Stimulated activated CD4-positive, alpha-beta T cell treated with anti-CD3 and anti-CD28 coated beads, Interleukin-1b, Interleukin-23, amount 100 ng/mL, for 24 hours (primary cell): ENCODE measurements around the gene RIMS4.

Experiments used
- DNase-seq, 4 experiments: peaks; one replicate each; pipeline ENCODE4 v3.0.0-alpha.2; 2020; ENCODE audit warnings: low read depth in 4 of 4, low spot score in 1 of 4

RIMS4 gene

DNA sequence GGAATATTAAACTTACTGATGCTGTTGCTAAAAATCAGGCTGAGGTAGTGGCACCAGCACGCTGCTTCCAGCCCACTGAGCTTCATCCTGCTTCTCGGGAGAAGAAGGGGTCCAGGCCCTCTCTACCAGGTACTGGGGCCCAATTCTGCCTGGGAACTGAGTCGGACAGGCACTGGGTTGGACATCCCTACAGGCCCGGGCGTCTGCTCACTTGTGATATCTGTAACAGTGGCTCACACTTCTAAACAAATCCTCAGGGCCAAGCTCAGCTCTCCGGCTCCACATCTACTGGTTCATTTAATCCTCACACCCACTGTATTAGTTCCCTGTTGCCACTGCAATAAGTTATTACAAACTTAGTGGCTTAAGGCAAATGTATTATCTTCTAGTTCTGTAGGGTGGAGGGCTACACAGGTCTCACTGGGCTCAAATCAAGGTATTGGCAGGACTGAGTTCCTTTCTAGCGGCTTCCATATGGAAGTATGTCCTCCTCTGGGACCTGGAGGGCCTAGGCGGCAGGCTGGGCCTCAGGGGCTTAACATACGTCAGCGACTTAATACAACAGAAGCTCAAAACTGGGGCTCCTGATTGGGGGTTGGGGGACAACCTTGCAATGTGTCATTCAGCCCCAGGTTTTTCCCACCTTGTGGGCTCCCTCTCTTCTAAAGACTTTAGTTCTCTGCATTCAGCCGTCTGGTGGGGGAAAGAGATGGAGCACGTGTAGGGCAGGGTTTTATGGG, 66.3 kb downstream of the RIMS4 start:
- no peak for DNase-seq

DNA sequence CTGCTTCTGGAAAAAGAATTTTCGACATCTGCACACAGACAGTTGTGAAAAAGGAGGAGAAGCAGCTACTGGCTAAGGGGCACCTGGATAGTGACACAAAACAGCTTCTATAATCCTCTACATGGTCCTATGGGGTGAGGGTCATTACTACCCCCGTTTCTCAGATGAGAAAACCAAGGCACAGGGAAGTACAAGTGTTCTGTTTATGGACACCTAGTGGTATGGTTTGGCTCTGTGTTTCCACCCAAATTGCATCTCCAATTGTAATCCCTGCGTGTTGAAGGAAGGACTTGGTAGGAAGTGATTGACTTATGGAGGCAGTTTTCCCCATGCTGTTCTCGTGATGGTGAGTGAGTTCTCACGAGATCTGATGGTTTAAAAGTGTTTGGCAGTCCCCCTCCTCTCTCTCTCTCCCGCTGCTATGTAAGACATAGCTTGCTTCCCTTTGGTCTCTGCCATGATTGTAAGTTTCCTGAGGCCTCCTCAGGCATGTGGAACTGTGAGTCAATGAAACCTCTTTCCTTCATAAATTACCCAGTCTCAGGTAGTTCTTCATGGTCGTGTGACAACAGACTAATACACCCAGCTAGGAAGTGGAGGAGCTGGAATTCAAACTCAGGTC, 67.2 kb downstream of the RIMS4 start:
- DNase-seq, result no peak

DNA sequence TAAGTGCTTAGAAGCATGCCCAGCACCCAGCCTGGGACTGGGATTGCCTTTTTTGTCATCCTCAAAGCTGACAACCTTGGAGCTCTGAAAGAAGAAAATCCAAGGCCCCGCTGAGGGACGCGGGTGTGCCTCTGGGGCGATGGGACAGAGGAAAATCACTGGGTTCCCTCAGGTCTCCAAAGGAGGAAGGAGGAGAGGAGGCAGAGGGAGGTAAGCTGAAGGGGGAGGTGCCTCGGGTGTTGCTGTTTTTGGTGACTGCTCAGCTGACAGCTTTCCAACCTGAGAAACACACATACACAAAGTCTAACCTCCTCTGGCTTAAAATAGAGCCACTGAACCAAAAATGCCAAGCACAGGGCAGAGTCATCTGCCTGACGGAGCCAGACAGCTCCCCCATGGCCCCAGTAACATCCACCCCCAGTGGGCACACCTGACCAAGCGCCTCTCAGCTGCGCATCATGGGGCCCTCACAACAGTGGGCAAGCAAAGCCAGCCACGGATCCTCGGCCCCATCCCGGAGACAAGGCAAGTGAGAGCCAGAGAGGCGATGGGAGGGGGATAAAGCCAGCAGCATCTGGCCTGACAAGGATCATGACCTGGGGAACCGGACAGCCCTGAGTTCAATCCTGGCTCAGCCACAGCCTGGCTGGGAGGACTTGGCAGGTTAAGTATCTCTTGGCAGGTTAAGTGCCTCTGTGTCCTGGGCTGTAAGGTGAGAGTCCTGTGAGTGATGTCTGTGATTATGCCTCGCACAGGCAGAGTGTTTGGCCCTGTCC, 67.9 kb downstream of the RIMS4 start:
- no peak for DNase-seq

DNA sequence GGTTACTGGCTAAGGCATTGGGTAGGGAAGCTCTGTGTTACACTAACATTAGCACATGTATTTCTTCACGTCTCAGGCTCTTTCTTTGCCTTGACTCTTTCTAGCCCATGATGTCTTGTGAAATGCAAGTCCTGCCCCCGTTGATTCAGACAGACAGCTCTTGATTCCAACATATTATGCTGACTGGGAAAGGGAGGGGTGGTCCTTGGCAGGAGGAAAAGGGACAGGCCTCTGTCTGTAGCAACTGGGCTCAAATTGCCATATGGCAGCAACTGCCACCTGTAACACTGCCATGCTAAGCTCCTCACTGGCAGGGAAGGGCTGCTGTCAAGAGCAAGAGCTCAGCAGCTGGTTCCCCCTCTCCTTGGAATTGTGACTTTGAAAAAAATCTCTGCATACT, 70.4 kb downstream of the RIMS4 start:
- no peak for DNase-seq

DNA sequence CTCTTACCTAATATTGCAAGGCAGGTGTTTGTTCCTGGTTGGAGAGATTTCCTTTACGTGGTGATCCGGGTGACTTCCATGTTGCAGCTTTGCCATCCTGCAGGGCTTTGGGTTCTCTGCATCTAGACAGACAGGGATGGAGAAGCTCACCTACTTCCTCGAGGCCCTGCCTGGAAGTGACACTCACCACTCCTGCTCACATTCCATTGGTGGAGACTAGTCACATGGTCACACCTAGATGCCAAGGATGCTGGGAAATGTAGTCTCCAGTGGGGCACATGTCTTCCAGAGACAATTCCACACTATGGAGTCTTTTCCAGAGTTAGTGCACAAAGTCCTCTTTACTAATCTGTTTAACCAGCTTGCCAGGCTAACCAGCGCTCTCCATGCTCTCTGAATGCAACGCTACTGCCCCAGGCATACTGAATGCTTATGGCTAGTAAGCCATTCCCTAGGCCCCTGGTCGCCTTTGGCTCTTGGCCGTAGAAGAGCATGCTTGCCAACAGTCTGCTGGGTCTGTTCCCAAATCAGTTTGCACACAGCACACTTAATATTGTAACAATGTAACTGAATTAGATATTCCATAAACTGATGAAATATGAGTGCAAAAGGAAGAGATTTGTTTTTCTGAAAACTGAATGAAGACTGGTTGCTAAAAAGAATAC, 71.4 kb downstream of the RIMS4 start:
- DNase-seq, result no peak

DNA sequence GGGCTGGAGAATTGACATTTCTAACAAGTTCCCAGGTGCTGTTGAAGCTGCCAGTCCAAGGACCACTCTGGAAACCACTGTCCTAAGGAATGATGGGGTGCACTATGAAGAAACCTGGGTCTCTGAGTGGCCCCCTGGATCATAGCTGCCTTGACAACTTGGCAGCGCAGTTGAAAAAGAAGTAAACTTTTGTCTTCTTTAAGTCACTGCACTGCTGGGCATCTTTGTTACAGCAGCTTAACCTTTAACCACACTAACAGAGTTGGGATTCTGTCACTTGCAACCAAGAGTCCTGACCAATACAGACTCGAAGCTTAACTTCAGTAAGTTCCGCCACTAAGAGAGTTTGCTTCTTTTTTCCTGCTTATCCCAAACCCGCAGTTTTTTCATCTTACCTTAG, 73.2 kb downstream of the RIMS4 start:
- no peak for DNase-seq

DNA sequence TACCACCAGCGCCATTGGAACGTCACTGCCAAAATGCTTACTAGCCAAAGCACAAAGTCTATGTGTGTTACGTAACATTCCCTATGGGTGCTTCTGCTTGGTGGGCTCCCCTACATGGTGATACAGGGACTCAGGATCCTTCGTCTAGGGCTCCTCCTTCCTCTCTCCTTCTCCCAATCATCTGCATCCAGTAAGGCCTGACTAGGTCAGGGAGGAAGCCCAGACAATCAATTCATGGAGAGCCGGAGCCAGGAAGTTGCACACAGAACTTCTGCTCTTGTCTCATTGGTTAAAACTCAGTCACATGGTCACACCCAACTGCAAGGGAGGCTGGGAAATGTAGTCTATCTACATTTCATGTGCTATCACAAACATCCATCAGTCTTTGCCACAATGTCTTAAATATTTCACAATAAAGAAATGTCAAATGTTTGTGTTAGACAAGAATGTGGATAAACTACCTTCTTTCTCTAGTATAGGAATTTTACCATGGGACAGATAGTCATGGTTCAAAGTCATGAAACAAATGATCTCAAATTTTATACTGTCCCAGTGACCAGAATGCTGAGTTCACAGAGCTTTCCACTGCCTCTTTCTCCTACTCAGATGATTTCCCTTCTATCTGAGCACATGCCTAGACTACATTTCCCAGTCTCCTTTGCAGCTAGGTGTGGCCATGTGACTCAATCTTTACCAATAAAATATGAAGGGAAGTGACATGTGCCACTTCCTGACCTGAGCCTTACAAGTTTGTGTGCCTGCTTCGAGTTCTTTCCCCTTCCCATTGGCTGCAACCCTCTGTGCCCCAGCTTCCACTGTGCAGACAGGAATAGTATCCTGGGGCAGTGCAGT, 74.0 kb downstream of the RIMS4 start:
- DNase-seq, result no peak

DNA sequence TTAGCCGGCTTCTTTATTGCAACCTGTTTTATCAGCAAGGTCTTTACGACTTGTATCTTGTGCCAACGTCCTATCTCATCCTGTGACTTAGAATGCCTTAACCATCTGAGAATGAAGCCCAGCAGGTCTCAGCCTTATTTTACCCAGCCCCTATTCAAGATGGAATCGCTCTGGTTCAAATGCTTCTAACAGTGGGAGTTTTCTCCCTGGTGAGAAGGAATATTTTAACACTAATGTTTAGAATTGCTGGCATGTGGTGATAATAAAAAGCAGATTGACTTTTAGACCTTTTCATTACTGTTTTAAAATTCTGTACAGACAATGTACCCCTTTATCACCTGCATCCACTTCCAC, 74.6 kb downstream of the RIMS4 start:
- DNase-seq, result no peak

DNA sequence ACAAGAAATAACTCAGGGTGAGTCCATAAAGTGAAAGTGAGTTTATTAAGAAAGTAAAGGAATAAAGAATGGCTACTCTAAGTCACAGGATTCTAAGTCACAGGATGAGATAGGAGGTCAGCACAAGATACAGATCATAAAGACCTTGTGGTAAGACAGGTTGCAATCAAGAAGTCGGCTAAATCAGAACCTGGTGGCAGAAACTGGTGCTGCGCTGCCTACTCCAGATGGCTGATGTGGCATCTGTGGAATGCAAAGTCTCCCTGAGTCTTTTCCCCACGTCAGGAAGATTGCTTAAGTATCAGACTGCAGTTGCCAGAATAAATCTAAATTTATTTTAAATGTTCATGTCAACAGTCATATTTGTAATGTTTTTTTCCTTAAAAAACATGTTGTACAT, 75.4 kb downstream of the RIMS4 start:
- no peak for DNase-seq

DNA sequence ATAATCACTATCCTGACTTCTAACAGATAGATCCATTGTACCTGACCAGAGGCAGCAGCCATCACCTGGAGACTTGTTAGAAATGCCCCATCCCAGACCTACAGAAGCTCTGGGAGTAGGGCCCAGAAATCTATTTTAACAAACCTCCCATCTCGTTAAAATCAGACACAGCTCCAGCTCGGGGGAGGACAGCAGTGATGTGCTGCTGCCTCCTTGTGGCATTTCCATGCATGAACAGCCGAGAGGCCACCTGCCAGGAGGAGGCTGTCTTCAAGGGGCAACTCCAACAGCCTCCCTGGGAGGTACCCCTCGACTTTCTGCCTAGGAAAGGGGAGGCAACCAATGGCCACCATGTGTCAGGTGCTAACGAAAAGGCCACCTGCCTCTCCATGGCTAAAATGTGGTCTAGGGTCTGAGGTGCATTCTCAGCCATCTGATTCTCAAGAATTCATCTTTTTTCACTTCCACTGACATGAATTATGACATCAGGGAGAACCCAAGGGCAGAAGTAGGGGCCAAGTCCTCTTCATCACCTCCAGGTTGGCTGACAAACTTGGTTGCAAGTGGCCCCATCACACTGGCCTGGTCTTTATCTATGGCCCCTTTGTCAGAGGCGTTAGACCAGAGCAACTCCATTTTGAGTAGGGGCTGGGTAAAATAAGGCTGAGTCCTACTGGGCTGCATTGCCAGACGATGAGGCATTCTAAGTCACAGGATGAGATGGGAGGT, 76.8 kb downstream of the RIMS4 start:
- DNase-seq, result peak; percentile 14 to 44 (median 27)

DNA sequence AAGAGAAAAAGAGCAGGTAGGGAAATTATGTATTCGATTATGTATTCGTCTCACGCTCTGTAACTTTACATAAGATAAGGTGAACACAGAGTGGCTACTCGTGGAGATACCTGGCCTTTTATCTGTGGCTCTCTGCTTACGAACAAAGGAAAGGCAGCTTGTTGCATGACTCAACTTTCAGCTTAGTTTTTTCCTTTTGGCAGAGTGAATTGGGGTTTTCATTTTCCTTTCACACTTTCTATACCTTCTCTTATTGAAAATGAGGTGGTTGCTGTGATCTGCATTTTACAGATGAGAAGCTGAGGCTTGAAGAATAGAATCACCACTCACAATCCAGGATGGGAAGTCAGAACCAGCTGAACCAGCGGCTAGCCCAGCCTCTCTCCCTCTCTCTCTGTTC, 78.0 kb downstream of the RIMS4 start:
- DNase-seq, result no peak

DNA sequence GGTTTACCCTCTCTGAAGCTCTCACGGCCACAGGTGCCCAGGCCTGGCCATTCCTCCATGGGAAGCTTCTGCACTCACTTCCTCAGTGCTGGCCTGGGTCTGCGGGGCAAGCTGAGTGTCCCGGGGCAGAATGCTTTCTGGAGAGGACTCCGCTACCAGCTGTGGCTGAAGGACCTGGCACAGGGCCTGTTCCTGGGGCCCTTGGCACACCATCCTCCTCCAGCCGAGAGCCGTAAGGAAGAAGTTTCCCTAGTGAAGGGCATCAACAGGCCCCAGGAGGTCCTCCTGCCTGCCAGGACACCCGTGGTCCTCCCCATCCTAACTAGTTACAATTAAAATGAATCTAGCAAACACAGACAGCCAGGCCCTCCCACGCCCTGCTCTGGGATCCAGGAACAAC, 78.7 kb downstream of the RIMS4 start:
- DNase-seq, result no peak

DNA sequence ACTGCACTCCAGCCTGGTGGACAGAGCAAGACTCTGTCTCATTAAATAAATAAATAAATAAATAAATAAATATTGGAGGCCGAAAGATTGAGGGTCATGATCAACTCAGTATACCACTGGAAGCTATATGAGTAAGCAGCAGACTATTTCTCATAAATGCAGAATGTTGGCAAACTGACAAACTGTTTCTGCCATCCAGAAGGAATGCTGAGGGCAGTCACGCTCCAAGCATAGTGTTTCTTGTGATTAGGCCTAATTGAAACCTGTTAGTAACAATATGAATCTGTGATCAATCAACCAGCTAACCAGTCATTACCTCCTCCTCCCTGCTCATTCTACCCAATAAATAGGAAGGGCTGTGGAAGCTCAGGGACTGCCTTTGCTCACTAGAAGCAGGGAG, 79.9 kb downstream of the RIMS4 start:
- DNase-seq, result no peak

DNA sequence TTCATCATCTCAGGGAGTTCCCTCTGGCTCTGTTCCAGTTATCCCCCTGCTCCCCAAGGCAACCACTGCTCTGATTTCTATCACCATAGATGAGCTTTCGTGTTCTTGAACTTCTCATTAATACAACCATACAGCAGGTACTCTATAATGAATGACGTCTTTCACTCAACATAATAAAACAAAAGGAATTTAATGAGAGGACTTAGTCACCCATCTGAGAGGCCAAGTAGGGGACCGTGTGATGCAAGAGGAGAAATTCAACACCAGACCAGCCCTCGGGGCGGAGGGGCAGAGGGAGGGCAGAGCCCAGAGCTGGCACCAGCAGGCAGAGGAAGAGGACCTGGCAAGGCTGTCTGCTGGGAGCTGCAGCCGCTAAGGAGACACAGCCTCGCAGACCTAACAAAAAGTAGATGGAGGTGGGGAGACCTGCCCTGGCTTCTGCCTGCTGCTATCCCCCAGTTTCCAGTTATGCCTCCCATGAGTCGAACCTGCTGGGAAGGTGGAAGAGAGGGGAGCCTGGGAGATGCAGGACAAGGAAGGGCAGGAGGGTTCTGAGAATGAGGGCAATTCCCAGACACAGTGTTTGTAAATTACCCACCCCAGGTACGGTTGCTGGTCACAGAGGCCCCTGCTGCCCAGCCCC, 81.4 kb downstream of the RIMS4 start:
- DNase-seq, result no peak

DNA sequence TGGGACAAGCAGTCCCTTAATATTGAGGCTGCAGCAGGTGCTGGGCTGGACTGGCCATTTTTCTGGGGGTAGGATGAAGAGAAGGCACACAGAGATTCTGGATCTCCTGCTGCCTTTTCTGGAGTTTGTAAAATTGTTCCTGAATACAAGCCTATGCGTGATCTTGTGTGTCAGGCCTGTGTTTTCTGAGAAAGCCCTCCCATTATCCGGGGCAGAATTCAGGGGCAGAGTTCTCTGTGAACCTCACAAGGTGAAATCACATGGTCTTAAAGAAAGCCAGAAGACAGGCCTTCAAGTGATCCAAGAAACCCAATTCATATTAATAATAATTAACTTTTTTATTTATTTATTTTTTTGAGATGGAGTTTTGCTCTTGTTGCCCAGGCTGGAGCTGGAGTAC, 82.7 kb downstream of the RIMS4 start:
- DNase-seq, result no peak

DNA sequence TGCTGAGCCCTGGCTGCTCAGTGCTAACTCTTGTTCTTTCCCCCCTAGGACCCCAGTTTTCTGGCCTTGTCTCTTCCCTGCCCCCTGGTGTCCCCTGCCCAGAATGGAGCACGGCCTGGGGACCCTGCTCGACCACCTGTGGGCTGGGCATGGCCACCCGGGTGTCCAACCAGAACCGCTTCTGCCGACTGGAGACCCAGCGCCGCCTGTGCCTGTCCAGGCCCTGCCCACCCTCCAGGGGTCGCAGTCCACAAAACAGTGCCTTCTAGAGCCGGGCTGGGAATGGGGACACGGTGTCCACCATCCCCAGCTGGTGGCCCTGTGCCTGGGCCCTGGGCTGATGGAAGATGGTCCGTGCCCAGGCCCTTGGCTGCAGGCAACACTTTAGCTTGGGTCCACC, 83.3 kb downstream of the RIMS4 start:
- no peak for DNase-seq

DNA sequence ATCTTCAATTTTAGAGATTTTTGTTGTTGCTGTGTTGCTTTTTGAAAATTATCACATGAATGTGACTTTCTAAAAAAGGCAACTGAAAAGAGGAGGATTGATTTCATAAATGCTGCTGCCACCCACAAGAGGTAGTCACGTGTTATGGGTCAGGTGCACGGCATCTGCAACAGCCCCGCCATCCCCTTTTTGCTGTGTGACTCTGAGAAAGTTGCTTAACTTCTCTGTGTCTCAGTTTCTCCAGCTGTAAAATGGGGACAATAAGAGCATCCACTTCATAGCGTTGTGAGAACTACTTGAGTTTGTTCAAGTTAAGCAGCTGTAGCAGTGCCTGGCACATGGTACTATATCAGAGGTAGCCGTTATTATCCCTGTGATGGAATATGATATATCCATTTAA, 84.5 kb downstream of the RIMS4 start:
- no peak for DNase-seq

DNA sequence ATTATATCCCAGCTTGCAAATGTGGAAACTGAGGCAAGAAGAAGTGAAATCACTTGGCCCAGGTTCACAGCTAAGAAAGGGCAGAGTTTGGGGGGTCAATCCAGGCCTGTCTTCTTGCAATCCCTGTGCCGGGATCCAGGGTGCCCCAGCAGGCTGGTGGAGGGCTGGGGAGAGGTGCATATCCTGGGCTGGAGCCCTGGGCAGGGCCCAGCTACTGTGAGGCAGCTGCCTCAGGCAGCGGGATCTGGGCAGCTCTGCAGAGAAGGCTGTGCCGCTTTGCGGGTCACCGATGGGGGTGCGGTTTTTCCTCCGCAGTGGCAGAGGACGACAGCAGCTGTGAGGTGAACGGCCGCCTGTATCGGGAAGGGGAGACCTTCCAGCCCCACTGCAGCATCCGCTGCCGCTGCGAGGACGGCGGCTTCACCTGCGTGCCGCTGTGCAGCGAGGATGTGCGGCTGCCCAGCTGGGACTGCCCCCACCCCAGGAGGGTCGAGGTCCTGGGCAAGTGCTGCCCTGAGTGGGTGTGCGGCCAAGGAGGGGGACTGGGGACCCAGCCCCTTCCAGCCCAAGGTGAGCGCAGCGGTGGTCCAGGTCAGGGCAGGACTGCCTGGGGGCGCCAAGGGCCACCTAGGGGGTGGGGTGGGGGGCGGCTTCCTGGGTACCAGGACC, 85.8 kb downstream of the RIMS4 start:
- DNase-seq, result no peak

DNA sequence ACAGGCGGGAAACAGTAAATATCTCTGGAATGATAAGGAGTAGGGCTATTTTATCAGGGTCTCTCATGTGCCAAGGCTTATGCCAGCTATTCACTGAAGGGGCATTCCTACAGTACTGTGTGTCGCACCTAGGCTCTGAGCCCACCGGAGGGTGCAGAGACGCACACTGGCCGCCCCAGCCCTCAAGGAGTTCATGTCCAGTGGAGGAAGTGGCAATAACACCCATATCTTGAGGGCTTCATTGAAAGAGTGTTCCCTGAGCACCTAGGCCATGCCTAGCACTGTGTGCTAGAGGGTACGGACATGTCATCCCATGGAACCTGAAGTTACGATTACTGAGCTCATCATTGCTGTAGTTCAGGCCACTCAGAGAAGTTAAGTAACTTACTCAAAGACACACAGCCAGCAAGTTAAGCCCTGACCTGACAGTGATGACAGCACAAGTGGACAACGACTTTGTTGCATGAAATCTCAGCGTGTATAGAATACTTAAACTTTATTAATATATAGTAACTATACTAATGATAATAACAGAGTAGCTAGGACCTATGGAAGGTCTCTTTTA, 86.5 kb downstream of the RIMS4 start:
- no peak for DNase-seq
